OCI-LY3 (cell line): ENCODE measurements around the gene CEP78.

Source experiments
- H2AFZ ChIP-seq: fragments of 200-600, 300-600 bp; shearing (Covaris generic); 2 replicates; pipeline ENCODE4 v1.6.0; 2014; ENCODE audit warnings: antibody characterized with exemption, low read depth, low read length
- H3K27ac ChIP-seq: fragments of 200-600, 300-600 bp; sonication (generic); 2 replicates; pipeline ENCODE4 v1.5.1; 2014; ENCODE audit warnings: mild to moderate bottlenecking, low read length, moderate library complexity, mixed read lengths
- H3K27me3 ChIP-seq: fragments of 200-600, 300-600 bp; sonication (generic); 2 replicates; pipeline ENCODE4 v1.6.1; 2014; ENCODE audit warnings: low read depth, low read length, mixed read lengths
- H3K36me3 ChIP-seq: fragments of 200-600, 300-600 bp; sonication (generic); replicated peaks from 2 replicates; pipeline ENCODE3; 2014; ENCODE audit warnings: low read depth, low read length, mixed read lengths
- H3K4me1 ChIP-seq: fragments of 300-600, 200-600 bp; sonication (generic); 2 replicates; pipeline ENCODE4 v1.6.1; 2014; ENCODE audit warnings: low read length, mixed read lengths
- H3K4me2 ChIP-seq: fragments of 200-600, 300-600 bp; sonication (generic); 2 replicates; pipeline ENCODE4 v1.6.1; 2014; ENCODE audit warnings: low read length, mixed read lengths
- H3K4me3 ChIP-seq: fragments of 300-600, 200-600 bp; sonication (generic); 2 replicates; pipeline ENCODE4 v1.5.1; 2014; ENCODE audit warnings: antibody characterized with exemption, mild to moderate bottlenecking, low read length, moderate library complexity
- H3K79me2 ChIP-seq: fragments of 300-600, 200-600 bp; shearing (Covaris generic); 2 replicates; pipeline ENCODE4 v1.6.1; 2014; ENCODE audit warnings: mild to moderate bottlenecking, low read length, mixed read lengths
- H3K9ac ChIP-seq: fragments of 300-600, 200-600 bp; shearing (Covaris generic); 2 replicates; pipeline ENCODE4 v1.6.0; 2014; ENCODE audit warnings: mild to moderate bottlenecking, low read length, moderate library complexity
- H3K9me3 ChIP-seq: fragments of 200-600, 300-600 bp; shearing (Covaris generic); 2 replicates; pipeline ENCODE4 v1.6.1; 2014; ENCODE audit warnings: low read length, mixed read lengths; ENCODE audit not compliant: insufficient read depth
- H4K20me1 ChIP-seq: fragments of 200-600, 300-600 bp; sonication (generic); 2 replicates; pipeline ENCODE4 v1.6.1; 2016; ENCODE audit warnings: low read length, mixed read lengths; ENCODE audit not compliant: insufficient read depth
- CTCF ChIP-seq: fragments of 200-600, 300-600 bp; sonication (generic); IDR thresholded peaks from 2 replicates; pipeline ENCODE4 v1.5.1; 2014; ENCODE audit warnings: antibody characterized with exemption, low read length, low read depth
- EZH2phosphoT487 ChIP-seq: fragments of 200-600 bp; shearing (Covaris generic); IDR thresholded peaks from 2 replicates; pipeline ENCODE4 v1.6.1; 2018; ENCODE audit warnings: antibody characterized with exemption, mixed run types, low read depth

Gene CEP78

GRCh38 chr9:78325343-78325742, 89.5 kb downstream of the CEP78 start:
- no peak for TF ChIP-seq EZH2phosphoT487
- TF ChIP-seq CTCF = no peak
- H3K9ac ChIP-seq = no peak overlapping the region
- H3K4me2 ChIP-seq = no peak overlapping the region
- no peaks in the 10 kb centered on the region for H3K4me1 ChIP-seq
- no peaks in the 10 kb centered on the region; the same call in 1 of the 2 replicates for H3K79me2 ChIP-seq
- peaks cover 56% of the 10 kb centered on the region for H3K36me3 ChIP-seq
- no peak overlapping the region for H2AFZ ChIP-seq
- no peaks in the 10 kb centered on the region for H3K9me3 ChIP-seq
- no peak overlapping the region for H3K4me3 ChIP-seq
- no peaks in the 10 kb centered on the region for H3K27me3 ChIP-seq
- no peak overlapping the region for H3K27ac ChIP-seq
- 0 out of 2 replicates have a peak, but pooled peaks cover 3% of the 10 kb centered on the region for H4K20me1 ChIP-seq

DNA sequence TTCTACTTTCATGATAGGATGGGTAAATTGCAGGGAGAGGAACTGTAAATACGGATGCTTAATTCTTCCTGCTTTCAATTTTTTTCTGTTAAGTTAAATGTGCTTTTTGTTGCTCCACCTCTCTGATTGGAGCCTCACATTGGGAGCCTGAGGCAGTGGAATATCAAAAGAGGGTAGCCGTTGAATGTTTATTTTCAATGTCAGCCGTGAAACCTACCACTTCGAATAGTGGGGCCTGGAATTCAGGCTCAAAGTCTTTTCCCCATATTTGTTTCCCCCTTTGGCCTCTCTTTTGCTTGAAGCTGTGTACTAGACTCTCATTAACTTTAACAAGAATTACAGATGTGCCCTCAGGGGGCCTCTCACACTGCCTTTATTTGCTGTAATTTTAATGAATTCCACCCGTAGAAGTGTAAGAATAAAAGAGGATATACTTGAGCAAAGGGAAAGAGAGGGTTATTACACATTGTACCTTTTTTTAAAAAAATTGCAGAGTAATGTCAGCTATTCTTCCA, 90.0 kb downstream of the CEP78 start:
- Histone ChIP-seq H3K79me2 (no peaks in the 10 kb centered on the region; the same call in 1 of the 2 replicates), H3K27me3 (no peaks in the 10 kb centered on the region), H3K9ac (no peak overlapping the region), H3K4me2 (no peak overlapping the region), H3K4me3 (no peak overlapping the region), H3K4me1 (no peaks in the 10 kb centered on the region), H3K27ac (no peak overlapping the region), H3K9me3 (no peaks in the 10 kb centered on the region), H3K36me3 (peaks cover 60% of the 10 kb centered on the region), H2AFZ (no peak overlapping the region), H4K20me1 (0 out of 2 replicates have a peak, but pooled peaks cover 3% of the 10 kb centered on the region)
- TF ChIP-seq EZH2phosphoT487 (no peak), CTCF (no peak)

DNA sequence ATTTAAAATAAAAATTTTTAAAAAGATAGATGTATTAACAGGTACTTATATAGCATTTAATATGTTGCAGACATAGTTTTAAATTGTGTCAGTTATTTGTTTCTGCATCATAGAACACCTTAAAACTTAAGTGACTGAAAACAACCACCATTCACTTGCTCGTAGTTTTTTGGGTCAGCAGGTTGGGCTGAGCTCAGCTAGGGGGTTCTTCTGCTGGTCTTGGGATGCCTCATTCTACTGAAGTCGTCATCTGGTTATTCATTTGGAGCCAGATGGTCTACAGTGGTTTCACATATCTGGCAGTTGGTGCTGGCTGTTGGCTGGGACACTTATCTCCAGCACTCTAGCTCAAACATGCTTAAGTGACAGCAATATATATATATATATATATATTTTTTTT, 90.7 kb downstream of the CEP78 start:
- H3K27me3 ChIP-seq = no peaks in the 10 kb centered on the region
- H3K4me1 ChIP-seq = no peaks in the 10 kb centered on the region
- H4K20me1 ChIP-seq = 0 out of 2 replicates have a peak, but pooled peaks cover 1% of the 10 kb centered on the region
- H3K4me3 ChIP-seq = no peak overlapping the region
- peaks cover 55% of the 10 kb centered on the region for H3K36me3 ChIP-seq
- H2AFZ ChIP-seq = no peak overlapping the region
- H3K4me2 ChIP-seq = no peak overlapping the region
- no peak overlapping the region for H3K27ac ChIP-seq
- H3K79me2 ChIP-seq = no peaks in the 10 kb centered on the region; the same call in 1 of the 2 replicates
- no peak for TF ChIP-seq CTCF
- no peak for TF ChIP-seq EZH2phosphoT487
- no peaks in the 10 kb centered on the region for H3K9me3 ChIP-seq
- no peak overlapping the region for H3K9ac ChIP-seq
